RWPE2 (cell line): Measurements from ENCODE around the gene MBLAC1.

Source experiments
- ATAC-seq: fragments of 200-7000 bp; cut with Tn5 transposase; 3 replicates; pipeline ENCODE4 v1.9.1; 2021; ENCODE audit warnings: low read depth
- DNase-seq: peaks from one replicate; pipeline ENCODE4 v3.0.0-alpha.2; 2020; ENCODE audit warnings: low spot score
- H3K27ac ChIP-seq: fragments of 450-650 bp; 2 replicates; pipeline ENCODE4 v1.5.1; 2017; ENCODE audit warnings: mild to moderate bottlenecking; ENCODE audit not compliant: poor library complexity, severe bottlenecking
- H3K27me3 ChIP-seq: fragments of 250-450 bp; sonication (Bioruptor Pico); 2 replicates; pipeline ENCODE4 v1.5.1; 2021; ENCODE audit warnings: mild to moderate bottlenecking, moderate library complexity; ENCODE audit not compliant: insufficient read depth, poor library complexity, severe bottlenecking
- H3K36me3 ChIP-seq: fragments of 250-450 bp; sonication (Bioruptor Pico); 2 replicates; pipeline ENCODE4 v1.5.1; 2020; ENCODE audit warnings: low read depth, mild to moderate bottlenecking, moderate library complexity
- H3K4me1 ChIP-seq: fragments of 250-450 bp; sonication (Bioruptor Pico); 2 replicates; pipeline ENCODE4 v1.5.1; 2021; ENCODE audit warnings: mild to moderate bottlenecking, moderate library complexity; ENCODE audit not compliant: insufficient read depth, poor library complexity, severe bottlenecking
- H3K4me3 ChIP-seq: fragments of 250-450 bp; sonication (Bioruptor Pico); 2 replicates; pipeline ENCODE4 v1.5.1; 2021; ENCODE audit warnings: mild to moderate bottlenecking, moderate library complexity; ENCODE audit not compliant: severe bottlenecking
- H3K9me3 ChIP-seq: fragments of 250-450 bp; sonication (Bioruptor Pico); 2 replicates; pipeline ENCODE4 v1.5.1; 2021; ENCODE audit warnings: mild to moderate bottlenecking, moderate library complexity; ENCODE audit not compliant: severe bottlenecking
- CTCF ChIP-seq: fragments of 450-650 bp; IDR thresholded peaks from one replicate; pipeline ENCODE4 v1.5.1; 2017; ENCODE audit warnings: mild to moderate bottlenecking, moderate library complexity; ENCODE audit not compliant: poor library complexity, severe bottlenecking

The MBLAC1 gene

GRCh38 chr7:100166970-100167911, 40.5 kb downstream of the MBLAC1 start:
- Histone ChIP-seq H3K36me3 (no peaks in the 10 kb centered on the region), H3K27ac (no peak overlapping the region), H3K27me3 (no peaks in the 10 kb centered on the region), H3K4me1 (peaks cover 10% of the 10 kb centered on the region), H3K9me3 (no peaks in the 10 kb centered on the region), H3K4me3 (no peak overlapping the region)
- DNase-seq (no peak), ATAC-seq (no peak)
- no peak for TF ChIP-seq CTCF

- DNase-seq (no peak), ATAC-seq (0 out of 3 replicates have a peak, but pooled peaks have one; percentile 4)
- Histone ChIP-seq H3K27ac (no peak overlapping the region), H3K36me3 (no peaks in the 10 kb centered on the region), H3K4me3 (peak overlapping the region; percentile 13), H3K27me3 (no peaks in the 10 kb centered on the region), H3K4me1 (peaks cover 7% of the 10 kb centered on the region), H3K9me3 (no peaks in the 10 kb centered on the region)
- no peak for TF ChIP-seq CTCF
These were observed 41.2 kb downstream of the MBLAC1 start for GRCh38 chr7:100167912-100168323.

- H3K27me3 ChIP-seq: no peaks in the 10 kb centered on the region
- TF ChIP-seq CTCF: no peak
- no peaks in the 10 kb centered on the region for H3K9me3 ChIP-seq
- peaks cover 6% of the 10 kb centered on the region for H3K4me1 ChIP-seq
- no peak overlapping the region for H3K27ac ChIP-seq
- H3K36me3 ChIP-seq: no peaks in the 10 kb centered on the region
- H3K4me3 ChIP-seq: no peak overlapping the region
- no peak for DNase-seq
- ATAC-seq: no peak
These were observed 42.5 kb downstream of the MBLAC1 start for GRCh38 chr7:100169147-100169850.

GRCh38 chr7:100170101-100170897, 43.5 kb downstream of the MBLAC1 start:
- ATAC-seq: no peak
- TF ChIP-seq CTCF: no peak
- Histone ChIP-seq H3K36me3 (no peaks in the 10 kb centered on the region), H3K4me3 (no peak overlapping the region), H3K9me3 (no peaks in the 10 kb centered on the region), H3K27ac (no peak overlapping the region), H3K27me3 (no peaks in the 10 kb centered on the region), H3K4me1 (peaks cover 6% of the 10 kb centered on the region)
- no peak for DNase-seq
